GM18526 (cell line): Measurements from ENCODE around the gene POU3F3.

Source experiments
- POLR2A ChIP-seq: IDR thresholded peaks from 3 replicates; pipeline ENCODE4 v1.6.1; 2011; ENCODE audit not compliant: insufficient read length; ENCODE audit errors: extremely low read depth

POU3F3 gene

GRCh38 chr2:104875262-104875661, 21.3 kb downstream of the POU3F3 start:
- no peak for TF ChIP-seq POLR2A

- TF ChIP-seq POLR2A, result no peak
These were observed 23.0 kb downstream of the POU3F3 start for GRCh38 chr2:104876606-104877570.

GRCh38 chr2:104878863-104879512, 25.1 kb downstream of the POU3F3 start:
- no peak for TF ChIP-seq POLR2A

- TF ChIP-seq POLR2A, result no peak
These were observed 26.2 kb downstream of the POU3F3 start for GRCh38 chr2:104880076-104880475.

GRCh38 chr2:104883357-104883756, 29.4 kb downstream of the POU3F3 start:
- TF ChIP-seq POLR2A, result no peak

- no peak for TF ChIP-seq POLR2A
These were observed 31.3 kb downstream of the POU3F3 start for GRCh38 chr2:104885119-104885782.

- TF ChIP-seq POLR2A, result no peak
These were observed 33.8 kb downstream of the POU3F3 start for GRCh38 chr2:104887676-104888075.

- TF ChIP-seq POLR2A, result no peak
These were observed 34.8 kb downstream of the POU3F3 start for GRCh38 chr2:104888489-104889258.

GRCh38 chr2:104889291-104889959, 35.5 kb downstream of the POU3F3 start:
- no peak for TF ChIP-seq POLR2A

GRCh38 chr2:104889960-104890684, 36.2 kb downstream of the POU3F3 start:
- no peak for TF ChIP-seq POLR2A

- no peak for TF ChIP-seq POLR2A
These were observed 36.8 kb downstream of the POU3F3 start for GRCh38 chr2:104890685-104891069.

- TF ChIP-seq POLR2A, result no peak
These were observed 37.2 kb downstream of the POU3F3 start for GRCh38 chr2:104891145-104891544.

- TF ChIP-seq POLR2A, result no peak
These were observed 42.5 kb downstream of the POU3F3 start for GRCh38 chr2:104896446-104896845.

GRCh38 chr2:104897515-104898184, 43.7 kb downstream of the POU3F3 start:
- TF ChIP-seq POLR2A, result no peak

GRCh38 chr2:104900608-104901007, 46.7 kb downstream of the POU3F3 start:
- TF ChIP-seq POLR2A, result no peak
